Neural progenitor cell (in vitro differentiated cells): ENCODE measurements around the gene PIGP. TPM values are rescaled to one million over a fixed set of nuclear protein-coding genes. Genes with fewer than 3 reads are reported as not detected.

Source experiments
- DNase-seq: peaks from one replicate; pipeline ENCODE4 v3.0.0-alpha.2; 2016; ENCODE audit warnings: low spot score
- H2AFZ ChIP-seq: fragments of 200-600 bp; sonication (generic); replicated peaks from 2 replicates; pipeline ENCODE4 v1.6.1; 2016; ENCODE audit warnings: antibody characterized with exemption
- H3F3A ChIP-seq: fragments of 200-600 bp; sonication (generic); 2 replicates; pipeline ENCODE4 v1.6.1; 2016; ENCODE audit warnings: antibody characterized with exemption, low read depth
- H3K27ac ChIP-seq: fragments of 200-600 bp; sonication (generic); 2 replicates; pipeline ENCODE4 v1.5.1; 2016; ENCODE audit warnings: mild to moderate bottlenecking
- H3K27me3 ChIP-seq: fragments of 200-600 bp; sonication (generic); 2 replicates; pipeline ENCODE4 v1.6.1; 2016; ENCODE audit warnings: mild to moderate bottlenecking, moderate library complexity
- H3K36me3 ChIP-seq: fragments of 200-600 bp; sonication (generic); 2 replicates; pipeline ENCODE4 v1.5.1; 2016
- H3K4me1 ChIP-seq: fragments of 200-600 bp; sonication (generic); 2 replicates; pipeline ENCODE4 v1.6.1; 2016; ENCODE audit warnings: mixed run types
- H3K4me2 ChIP-seq: fragments of 200-600 bp; sonication (generic); 2 replicates; pipeline ENCODE4 v1.6.1; 2016
- H3K4me3 ChIP-seq: fragments of 200-600 bp; sonication (generic); 2 replicates; pipeline ENCODE4 v1.5.1; 2016
- H3K79me2 ChIP-seq: fragments of 200-600 bp; sonication (generic); 2 replicates; pipeline ENCODE4 v1.6.1; 2016; ENCODE audit warnings: low read depth
- H3K9ac ChIP-seq: fragments of 200-600 bp; sonication (generic); 2 replicates; pipeline ENCODE4 v1.6.1; 2016
- H3K9me3 ChIP-seq: fragments of 200-600 bp; sonication (generic); 2 replicates; pipeline ENCODE4 v1.5.1; 2016; ENCODE audit warnings: low read depth
- H4K20me1 ChIP-seq: fragments of 200-600 bp; sonication (generic); 2 replicates; pipeline ENCODE4 v1.6.1; 2016; ENCODE audit warnings: low read depth
- H3K27ac Mint-ChIP-seq: 3 replicates; pipeline ENCODE4 v1.8.0; 2021; ENCODE audit warnings: mixed read lengths
- H3K27me3 Mint-ChIP-seq: 2 replicates; pipeline ENCODE4 v1.8.0; 2022; ENCODE audit warnings: low read depth, mild to moderate bottlenecking, inconsistent platforms, moderate library complexity, mixed read lengths; ENCODE audit not compliant: insufficient read depth
- H3K36me3 Mint-ChIP-seq: 3 replicates; pipeline ENCODE4 v1.8.0; 2021; ENCODE audit warnings: mixed read lengths
- H3K4me1 Mint-ChIP-seq: 3 replicates; pipeline ENCODE4 v1.8.0; 2021; ENCODE audit warnings: mixed read lengths
- H3K4me3 Mint-ChIP-seq: 3 replicates; pipeline ENCODE4 v1.8.0; 2021; ENCODE audit warnings: mild to moderate bottlenecking, moderate library complexity, mixed read lengths
- H3K9me3 Mint-ChIP-seq: 3 replicates; pipeline ENCODE4 v1.8.0; 2020; ENCODE audit warnings: mixed read lengths
- EZH2 ChIP-seq: fragments of 200-600 bp; sonication (generic); IDR thresholded peaks from 2 replicates; pipeline ENCODE4 v1.6.1; 2017; ENCODE audit warnings: antibody characterized with exemption, mild to moderate bottlenecking, moderate library complexity
- EZH2phosphoT487 ChIP-seq: fragments of 200-600 bp; sonication (generic); IDR thresholded peaks from 2 replicates; pipeline ENCODE4 v1.6.1; 2017; ENCODE audit warnings: antibody characterized with exemption
- total RNA-seq: library from RNA; depleted of rRNA; stranded (reverse); fragments of >200 nt; gene quantifications from 2 replicates; pipeline ENCODE4 v1.2.3, GENCODE V29; 2015; ENCODE audit warnings: low replicate concordance
- TF ChIP-seq, protein P1 (sequence below): fragments of 200-600 bp; sonication (generic); IDR thresholded peaks from 2 replicates; pipeline ENCODE4 v1.5.1; 2017; ENCODE audit warnings: antibody characterized with exemption, mild to moderate bottlenecking

The PIGP gene
- total RNA-seq, 1 donor from 2014 or later, result 25.8 TPM

DNA sequence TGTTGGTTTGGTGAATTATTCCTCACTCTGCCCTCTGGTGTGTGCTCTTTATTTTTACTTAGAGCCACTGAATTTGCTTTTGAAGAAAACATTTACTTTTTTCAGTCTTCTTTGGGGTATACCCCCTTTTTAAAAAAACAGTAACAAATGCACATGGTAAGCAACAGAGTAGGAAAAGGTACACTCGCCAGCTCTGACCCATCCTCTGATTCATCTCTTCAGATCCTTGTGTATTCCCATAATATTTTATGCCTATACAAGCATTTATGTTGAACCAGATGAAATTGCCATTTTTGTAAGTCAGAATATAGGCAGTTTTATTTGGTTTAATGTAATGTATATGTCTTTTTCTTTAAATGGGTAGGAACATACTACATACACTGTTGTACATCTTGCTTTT, 28.5 kb upstream of the PIGP start:
- Mint-ChIP-seq H3K27ac (no peak overlapping the region), H3K4me3 (no peak overlapping the region)
- H3K79me2 ChIP-seq, result no peaks in the 10 kb centered on the region

DNA sequence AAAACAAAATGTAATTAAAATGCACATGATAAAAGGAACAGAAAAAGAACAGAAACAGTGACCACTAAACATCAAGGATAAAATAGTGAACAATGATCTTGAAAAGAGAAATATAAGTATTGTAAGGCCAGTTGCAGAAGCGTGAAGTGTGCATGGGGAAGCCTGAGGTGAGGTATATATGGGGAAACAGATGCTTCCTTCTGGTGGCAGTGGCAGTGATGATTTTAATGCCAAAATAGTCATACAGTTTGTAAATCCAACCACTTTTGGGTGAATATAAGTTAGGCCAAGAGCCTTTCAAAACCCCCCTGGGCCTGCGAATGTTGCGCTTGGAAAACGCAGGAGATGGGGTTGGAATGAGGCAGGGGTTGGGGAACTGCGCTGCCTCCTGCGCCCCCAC, 27.4 kb upstream of the PIGP start:
- peaks cover 16% of the 10 kb centered on the region for H3K36me3 ChIP-seq
- H2AFZ ChIP-seq, result no peak overlapping the region
- no peak overlapping the region for H3K27ac Mint-ChIP-seq
- no peaks in the 10 kb centered on the region for H3K27me3 Mint-ChIP-seq
- no peak overlapping the region for H3K4me2 ChIP-seq
- H3K27me3 ChIP-seq, result peaks cover 31% of the 10 kb centered on the region
- H3K4me3 ChIP-seq, result no peak overlapping the region
- H3K4me1 ChIP-seq, result peaks cover 14% of the 10 kb centered on the region
- H3K9me3 ChIP-seq, result no peaks in the 10 kb centered on the region
- peaks cover 36% of the 10 kb centered on the region for H4K20me1 ChIP-seq
- no peak overlapping the region for H3K27ac ChIP-seq
- H3K79me2 ChIP-seq, result no peaks in the 10 kb centered on the region
- H3K4me3 Mint-ChIP-seq, result no peak overlapping the region
- peaks cover 5% of the 10 kb centered on the region for H3K4me1 Mint-ChIP-seq
- no peak for TF ChIP-seq EZH2phosphoT487
- TF ChIP-seq, protein P1, sequence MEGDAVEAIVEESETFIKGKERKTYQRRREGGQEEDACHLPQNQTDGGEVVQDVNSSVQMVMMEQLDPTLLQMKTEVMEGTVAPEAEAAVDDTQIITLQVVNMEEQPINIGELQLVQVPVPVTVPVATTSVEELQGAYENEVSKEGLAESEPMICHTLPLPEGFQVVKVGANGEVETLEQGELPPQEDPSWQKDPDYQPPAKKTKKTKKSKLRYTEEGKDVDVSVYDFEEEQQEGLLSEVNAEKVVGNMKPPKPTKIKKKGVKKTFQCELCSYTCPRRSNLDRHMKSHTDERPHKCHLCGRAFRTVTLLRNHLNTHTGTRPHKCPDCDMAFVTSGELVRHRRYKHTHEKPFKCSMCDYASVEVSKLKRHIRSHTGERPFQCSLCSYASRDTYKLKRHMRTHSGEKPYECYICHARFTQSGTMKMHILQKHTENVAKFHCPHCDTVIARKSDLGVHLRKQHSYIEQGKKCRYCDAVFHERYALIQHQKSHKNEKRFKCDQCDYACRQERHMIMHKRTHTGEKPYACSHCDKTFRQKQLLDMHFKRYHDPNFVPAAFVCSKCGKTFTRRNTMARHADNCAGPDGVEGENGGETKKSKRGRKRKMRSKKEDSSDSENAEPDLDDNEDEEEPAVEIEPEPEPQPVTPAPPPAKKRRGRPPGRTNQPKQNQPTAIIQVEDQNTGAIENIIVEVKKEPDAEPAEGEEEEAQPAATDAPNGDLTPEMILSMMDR, result no peak
- no peak for TF ChIP-seq EZH2
- DNase-seq, result no peak
- H3K36me3 Mint-ChIP-seq, result peaks cover 57% of the 10 kb centered on the region
- H3K9ac ChIP-seq, result no peak overlapping the region
- H3F3A ChIP-seq, result peaks cover 15% of the 10 kb centered on the region
- H3K9me3 Mint-ChIP-seq, result peaks cover 14% of the 10 kb centered on the region

More for the DNA sequence above, 28.5 kb upstream of the PIGP start:
- Histone ChIP-seq H3K4me3 (no peak overlapping the region), H2AFZ (no peak overlapping the region), H3K4me2 (no peak overlapping the region), H3K4me1 (peaks cover 4% of the 10 kb centered on the region), H3K27me3 (peaks cover 24% of the 10 kb centered on the region), H3K9me3 (no peaks in the 10 kb centered on the region), H3F3A (peaks cover 5% of the 10 kb centered on the region), H4K20me1 (peaks cover 25% of the 10 kb centered on the region), H3K27ac (no peak overlapping the region), H3K9ac (no peak overlapping the region), H3K36me3 (peaks cover 16% of the 10 kb centered on the region)
- DNase-seq, result no peak
- peaks cover 24% of the 10 kb centered on the region for H3K9me3 Mint-ChIP-seq
- no peaks in the 10 kb centered on the region for H3K4me1 Mint-ChIP-seq
- H3K36me3 Mint-ChIP-seq, result peaks cover 63% of the 10 kb centered on the region
- TF ChIP-seq, protein P1, result no peak
- TF ChIP-seq EZH2, result no peak
- TF ChIP-seq EZH2phosphoT487, result no peak
- no peaks in the 10 kb centered on the region for H3K27me3 Mint-ChIP-seq

DNA sequence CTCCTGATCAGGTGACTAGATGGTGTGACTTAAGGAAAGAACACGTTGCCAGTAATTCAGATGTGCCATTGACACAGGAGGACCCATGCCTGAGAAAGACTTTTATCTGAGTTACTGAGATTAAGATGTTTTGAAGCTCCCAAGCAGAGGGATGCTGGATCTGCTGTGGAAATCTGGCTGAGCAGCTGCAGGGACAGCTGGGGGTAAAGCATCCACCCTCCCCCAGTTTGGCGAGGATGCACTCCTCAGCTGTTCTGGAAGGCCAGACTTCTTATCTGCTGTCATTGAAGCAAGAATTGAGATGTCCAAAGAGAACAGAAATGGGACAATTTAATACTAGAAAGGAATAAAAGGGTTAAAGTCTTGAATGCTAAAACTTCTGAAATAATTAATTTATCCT, 25.9 kb upstream of the PIGP start:
- no peak overlapping the region for H3K27ac ChIP-seq
- peaks cover 18% of the 10 kb centered on the region for H3F3A ChIP-seq
- H3K9me3 Mint-ChIP-seq, result peaks cover 6% of the 10 kb centered on the region
- peaks cover 16% of the 10 kb centered on the region for H3K4me1 ChIP-seq
- no peaks in the 10 kb centered on the region for H3K27me3 Mint-ChIP-seq
- H3K4me1 Mint-ChIP-seq, result peaks cover 7% of the 10 kb centered on the region
- TF ChIP-seq, protein P1, result no peak
- TF ChIP-seq EZH2phosphoT487 (no peak), EZH2 (no peak)
- no peak overlapping the region for H3K4me3 Mint-ChIP-seq
- H3K27ac Mint-ChIP-seq, result no peak overlapping the region
- no peaks in the 10 kb centered on the region for H3K9me3 ChIP-seq
- H3K4me3 ChIP-seq, result no peak overlapping the region
- no peak for DNase-seq
- H2AFZ ChIP-seq, result no peak overlapping the region
- H3K36me3 Mint-ChIP-seq, result peaks cover 47% of the 10 kb centered on the region
- H3K4me2 ChIP-seq, result no peak overlapping the region
- peaks cover 16% of the 10 kb centered on the region for H3K36me3 ChIP-seq
- H3K79me2 ChIP-seq, result no peaks in the 10 kb centered on the region
- H3K27me3 ChIP-seq, result peaks cover 47% of the 10 kb centered on the region
- peaks cover 48% of the 10 kb centered on the region for H4K20me1 ChIP-seq
- no peak overlapping the region for H3K9ac ChIP-seq
